SK-N-SH (cell line): ENCODE data around the gene CYBA. TPM values are rescaled to one million over a fixed set of nuclear protein-coding genes. Genes with fewer than 3 reads are reported as not detected.

Experiments
- CTCF ChIA-PET: fragments of 300-600, 350-600 bp; formaldehyde crosslinking; extraction: SDS; loops from one replicate; lab custom pipeline; 2021; lab: Yijun Ruan, JAX
- POLR2A ChIA-PET: fragments of 350-600 bp; sonication (Branson Sonifier 250); formaldehyde crosslinking; extraction: SDS; loops from one replicate; lab custom pipeline; 2020; ENCODE audit warnings: antibody characterized with exemption, inconsistent platforms; lab: Yijun Ruan, JAX
- DNase-seq: peaks from one replicate; pipeline ENCODE4 v3.0.0; 2012
- H2AFZ ChIP-seq: fragments of 200-600 bp; sonication (generic); 2 replicates; pipeline ENCODE4 v1.8.1; 2016; ENCODE audit warnings: antibody characterized with exemption, mild to moderate bottlenecking, low read depth
- H3F3A ChIP-seq: fragments of 200-600 bp; sonication (generic); replicated peaks from 2 replicates; pipeline ENCODE3; 2016; ENCODE audit warnings: antibody characterized with exemption, mild to moderate bottlenecking; ENCODE audit not compliant: insufficient read depth
- H3K27ac ChIP-seq, 2 experiments: fragments of 200-500 bp in 1 of 2; fragments of 200-600 bp in 1 of 2; sonication (Bioruptor generic) in 1 of 2; sonication (generic), shearing (Covaris generic) in 1 of 2; 2 replicates each; pipeline versions ENCODE4 v1.5.1 to v1.6.1; 2014 to 2016; ENCODE audit warnings: low read depth in 2 of 2, inconsistent platforms in 1 of 2, low read length in 1 of 2, mild to moderate bottlenecking in 1 of 2, mixed read lengths in 1 of 2
- H3K27me3 ChIP-seq: fragments of 200-600 bp; sonication (generic), shearing (Covaris generic); 2 replicates; pipeline ENCODE4 v1.6.1; 2016; ENCODE audit warnings: mixed run types; ENCODE audit not compliant: insufficient read depth
- H3K36me3 ChIP-seq, 2 experiments: fragments of 200-500 bp in 1 of 2; fragments of 200-600 bp in 1 of 2; sonication (Bioruptor generic) in 1 of 2; sonication (generic) in 1 of 2; replicated peaks in 1 of 2; 2 replicates each; pipeline versions ENCODE3 to v1.5.1; 2014 to 2016; ENCODE audit warnings: low read length in 1 of 2, mild to moderate bottlenecking in 1 of 2; ENCODE audit not compliant: insufficient read depth in 2 of 2, control insufficient read depth in 1 of 2
- H3K4me1 ChIP-seq, 2 experiments: fragments of 200-500 bp in 1 of 2; fragments of 200-600 bp in 1 of 2; sonication (Bioruptor generic) in 1 of 2; sonication (generic), shearing (Covaris generic) in 1 of 2; 2 replicates each; pipeline versions ENCODE4 v1.5.1 to v1.6.1; 2014 to 2016; ENCODE audit warnings: low read depth in 1 of 2, low read length in 1 of 2, mixed run types in 1 of 2; ENCODE audit not compliant: insufficient read depth in 2 of 2, control insufficient read depth in 1 of 2
- H3K4me2 ChIP-seq: fragments of 200-600 bp; sonication (generic), shearing (Covaris generic); 2 replicates; pipeline ENCODE4 v1.6.1; 2017; ENCODE audit warnings: mixed run types
- H3K4me3 ChIP-seq, 2 experiments: fragments of 200-500 bp in 1 of 2; fragments of 200-600 bp in 1 of 2; sonication (Bioruptor generic) in 1 of 2; sonication (generic), shearing (Covaris generic) in 1 of 2; 2 replicates each; pipeline versions ENCODE4 v1.5.1 to v1.8.1; 2014 to 2016; ENCODE audit warnings: low read depth in 2 of 2, inconsistent platforms in 1 of 2, low read length in 1 of 2, mild to moderate bottlenecking in 1 of 2, mixed read lengths in 1 of 2, moderate library complexity in 1 of 2
- H3K79me2 ChIP-seq: fragments of 200-600 bp; sonication (generic); 2 replicates; pipeline ENCODE4 v1.8.1; 2017; ENCODE audit warnings: mild to moderate bottlenecking; ENCODE audit not compliant: insufficient read depth
- H3K9ac ChIP-seq: fragments of 200-600 bp; sonication (generic); 2 replicates; pipeline ENCODE4 v1.6.1; 2017; ENCODE audit warnings: mixed run types
- H3K9me2 ChIP-seq: fragments of 200-600 bp; sonication (generic); 2 replicates; pipeline ENCODE4 v1.6.1; 2017; ENCODE audit warnings: mixed run types
- H3K9me3 ChIP-seq: fragments of 200-600 bp; sonication (generic); 2 replicates; pipeline ENCODE4 v1.6.1; 2017; ENCODE audit warnings: mixed run types, mild to moderate bottlenecking, moderate library complexity
- H4K20me1 ChIP-seq: fragments of 200-600 bp; sonication (generic); 2 replicates; pipeline ENCODE4 v1.6.1; 2017; ENCODE audit warnings: mild to moderate bottlenecking, mixed run types; ENCODE audit not compliant: insufficient read depth
- FOXJ3 ChIP-seq: sonication (generic); formaldehyde crosslinking; IDR thresholded peaks from 2 replicates; pipeline ENCODE4 v1.5.1; 2020; ENCODE audit warnings: mild to moderate bottlenecking, missing genetic modification reagents
- GABPA ChIP-seq: IDR thresholded peaks from 2 replicates; pipeline ENCODE4 v1.4.0; 2012; ENCODE audit warnings: low read depth, mild to moderate bottlenecking
- IRF3 ChIP-seq: fragments of 150-350 bp; IDR thresholded peaks from 2 replicates; pipeline ENCODE4 v1.6.1; 2016; ENCODE audit warnings: mild to moderate bottlenecking, low read depth, low read length
- MEF2A ChIP-seq: IDR thresholded peaks from 2 replicates; pipeline ENCODE4 v1.4.0; 2012; ENCODE audit warnings: low read depth, borderline replicate concordance
- MXI1 ChIP-seq: IDR thresholded peaks from 2 replicates; pipeline ENCODE4 v1.6.1; 2012; ENCODE audit warnings: mild to moderate bottlenecking, low read depth, low read length, improper control_type of control experiment
- NFIC ChIP-seq: IDR thresholded peaks from 2 replicates; pipeline ENCODE4 v1.4.0; 2012; ENCODE audit warnings: borderline replicate concordance
- POLR2AphosphoS5 ChIP-seq: IDR thresholded peaks from 2 replicates; pipeline ENCODE4 v1.6.1; 2012; ENCODE audit warnings: low read depth, low read length
- RCOR1 ChIP-seq: fragments of 150-350 bp; IDR thresholded peaks from 2 replicates; pipeline ENCODE4 v1.6.1; 2017; ENCODE audit warnings: antibody characterized with exemption, low read length
- SIN3A ChIP-seq: IDR thresholded peaks from 2 replicates; pipeline ENCODE4 v1.6.1; 2012; ENCODE audit warnings: low read depth, mild to moderate bottlenecking, low read length, moderate library complexity, borderline replicate concordance
- TAF1 ChIP-seq: IDR thresholded peaks from 2 replicates; pipeline ENCODE4 v1.6.1; 2012; ENCODE audit warnings: low read depth, mild to moderate bottlenecking, low read length, moderate library complexity, borderline replicate concordance
- WGBS: methylation state at CpG from one replicate; pipeline ENCODE4 v1.1.6; 2017; ENCODE audit warnings: low lambda C conversion rate; 5-methylcytosine and 5-hydroxymethylcytosine counted together
- polyA plus RNA-seq, 3 experiments: library from polyadenylated mRNA; depleted of rRNA; stranded (reverse); fragments of >200 nt; gene quantifications; 2 replicates each; pipeline ENCODE4 v1.2.3, GENCODE V29; 2012
- TF ChIP-seq, protein P1 (sequence below): fragments of 150-350 bp; IDR thresholded peaks from 2 replicates; pipeline ENCODE4 v1.6.1; 2017; ENCODE audit warnings: antibody characterized with exemption, low read length, low read depth, borderline replicate concordance
- TF ChIP-seq, protein P2 (sequence below): IDR thresholded peaks from 2 replicates; pipeline ENCODE4; 2012

Gene CYBA
- polyA plus RNA-seq, 1 of the 3 experiments (the other 2 are of a cell fraction): 176 TPM

GRCh38 chr16:88691924-88692560, 41.2 kb upstream of the CYBA start:
- no peak overlapping the region for H3K27ac ChIP-seq
- POLR2A ChIA-PET: no interaction called here

DNA sequence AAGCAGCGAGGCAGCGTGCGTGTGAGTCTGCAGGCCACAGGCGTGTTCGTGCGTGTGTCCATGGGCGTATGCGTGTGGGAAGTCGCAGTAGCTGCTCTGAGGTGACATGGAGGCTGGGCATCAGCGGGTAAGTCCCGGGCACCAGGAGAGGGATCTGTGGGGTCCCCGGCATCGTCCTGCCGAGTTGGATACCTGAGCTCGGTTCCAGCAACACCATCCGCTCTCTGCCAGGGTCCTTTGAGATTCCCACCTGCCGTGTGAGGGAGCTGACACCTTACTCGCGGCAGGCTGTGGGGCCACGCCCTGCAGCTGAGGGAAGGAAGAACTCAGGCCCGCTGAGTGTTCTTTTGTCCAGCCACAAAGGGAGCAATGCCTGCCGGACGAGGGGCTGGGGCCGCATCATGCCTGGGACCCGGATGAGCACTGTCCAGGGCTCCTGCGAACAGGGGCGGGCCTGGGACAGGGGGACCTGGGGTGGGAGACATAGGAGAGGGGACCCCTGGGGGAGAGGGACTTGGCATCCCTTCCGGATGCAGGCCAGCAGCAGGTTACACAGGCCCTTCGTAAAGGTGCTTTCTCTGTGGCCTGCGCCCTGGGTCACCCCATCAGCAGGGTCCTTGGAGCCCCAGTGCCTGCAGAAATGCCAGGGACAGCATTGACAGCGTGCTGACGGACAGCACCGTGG, 40.4 kb upstream of the CYBA start:
- 77% methylated on average over 23 of the region's 33 CpGs for WGBS
- no peak overlapping the region for H3K4me2 ChIP-seq
- DNase-seq: no peak
- peaks cover 0 to 7% of the 10 kb centered on the region in 2 experiments; a peak in 1 of 4 replicates for H3K4me1 ChIP-seq
- CTCF ChIA-PET: interaction anchor here (0.7 kb wide), 1 partner anchor 186 kb away, joined by 3 read pairs; no protein-coding TSS in a partner anchor
- no peak for TF ChIP-seq MEF2A
- TF ChIP-seq RCOR1: no peak
- TF ChIP-seq GABPA: no peak
- no peak for TF ChIP-seq SIN3A
- TF ChIP-seq, protein P1, sequence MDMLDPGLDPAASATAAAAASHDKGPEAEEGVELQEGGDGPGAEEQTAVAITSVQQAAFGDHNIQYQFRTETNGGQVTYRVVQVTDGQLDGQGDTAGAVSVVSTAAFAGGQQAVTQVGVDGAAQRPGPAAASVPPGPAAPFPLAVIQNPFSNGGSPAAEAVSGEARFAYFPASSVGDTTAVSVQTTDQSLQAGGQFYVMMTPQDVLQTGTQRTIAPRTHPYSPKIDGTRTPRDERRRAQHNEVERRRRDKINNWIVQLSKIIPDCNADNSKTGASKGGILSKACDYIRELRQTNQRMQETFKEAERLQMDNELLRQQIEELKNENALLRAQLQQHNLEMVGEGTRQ: no peak
- no peak for TF ChIP-seq POLR2AphosphoS5
- TF ChIP-seq, protein P2, sequence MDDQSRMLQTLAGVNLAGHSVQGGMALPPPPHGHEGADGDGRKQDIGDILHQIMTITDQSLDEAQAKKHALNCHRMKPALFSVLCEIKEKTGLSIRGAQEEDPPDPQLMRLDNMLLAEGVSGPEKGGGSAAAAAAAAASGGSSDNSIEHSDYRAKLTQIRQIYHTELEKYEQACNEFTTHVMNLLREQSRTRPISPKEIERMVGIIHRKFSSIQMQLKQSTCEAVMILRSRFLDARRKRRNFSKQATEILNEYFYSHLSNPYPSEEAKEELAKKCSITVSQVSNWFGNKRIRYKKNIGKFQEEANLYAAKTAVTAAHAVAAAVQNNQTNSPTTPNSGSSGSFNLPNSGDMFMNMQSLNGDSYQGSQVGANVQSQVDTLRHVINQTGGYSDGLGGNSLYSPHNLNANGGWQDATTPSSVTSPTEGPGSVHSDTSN: no peak
- no peak for TF ChIP-seq TAF1
- no peak overlapping the region for H2AFZ ChIP-seq
- H3K4me3 ChIP-seq: no peak overlapping the region
- no peaks in the 10 kb centered on the region for H3K9me2 ChIP-seq
- H3K9ac ChIP-seq: no peak overlapping the region
- POLR2A ChIA-PET: no interaction called here
- H3K27ac ChIP-seq: no peak overlapping the region
- no peaks in the 10 kb centered on the region; the same call in 1 of the 2 replicates for H3K27me3 ChIP-seq
- H3K36me3 ChIP-seq: no peaks in the 10 kb centered on the region
- H3F3A ChIP-seq: no peaks in the 10 kb centered on the region
- no peaks in the 10 kb centered on the region for H4K20me1 ChIP-seq
- H3K79me2 ChIP-seq: no peaks in the 10 kb centered on the region
- no peaks in the 10 kb centered on the region for H3K9me3 ChIP-seq

More at GRCh38 chr16:88691924-88692560, 41.2 kb upstream of the CYBA start:
- Histone ChIP-seq H2AFZ (no peak overlapping the region), H3K4me1 (peaks cover 0 to 2% of the 10 kb centered on the region in 2 experiments; a peak in 1 of 4 replicates), H3K4me3 (no peak overlapping the region), H3K79me2 (no peaks in the 10 kb centered on the region), H3K9me3 (no peaks in the 10 kb centered on the region), H4K20me1 (no peaks in the 10 kb centered on the region), H3F3A (no peaks in the 10 kb centered on the region), H3K9ac (no peak overlapping the region), H3K36me3 (peaks cover 0 to 6% of the 10 kb centered on the region in 2 experiments)
- CTCF ChIA-PET: no interaction called here
- 83% methylated on average over 7 of the region's 26 CpGs for WGBS
- no peak for TF ChIP-seq IRF3
- TF ChIP-seq, protein P2: no peak
- TF ChIP-seq RCOR1: no peak
- TF ChIP-seq SIN3A: no peak
- TF ChIP-seq NFIC: no peak
- TF ChIP-seq MXI1: no peak
- TF ChIP-seq FOXJ3 (CRISPR knock-in tag): no peak
- TF ChIP-seq, all 33 proteins: peak for 0
- no peak for DNase-seq
- H3K4me2 ChIP-seq: no peak overlapping the region
- H3K27me3 ChIP-seq: no peaks in the 10 kb centered on the region; the same call in 1 of the 2 replicates
- no peaks in the 10 kb centered on the region for H3K9me2 ChIP-seq
